ENCODE data around the gene MECP2.

MECP2 gene

DNA sequence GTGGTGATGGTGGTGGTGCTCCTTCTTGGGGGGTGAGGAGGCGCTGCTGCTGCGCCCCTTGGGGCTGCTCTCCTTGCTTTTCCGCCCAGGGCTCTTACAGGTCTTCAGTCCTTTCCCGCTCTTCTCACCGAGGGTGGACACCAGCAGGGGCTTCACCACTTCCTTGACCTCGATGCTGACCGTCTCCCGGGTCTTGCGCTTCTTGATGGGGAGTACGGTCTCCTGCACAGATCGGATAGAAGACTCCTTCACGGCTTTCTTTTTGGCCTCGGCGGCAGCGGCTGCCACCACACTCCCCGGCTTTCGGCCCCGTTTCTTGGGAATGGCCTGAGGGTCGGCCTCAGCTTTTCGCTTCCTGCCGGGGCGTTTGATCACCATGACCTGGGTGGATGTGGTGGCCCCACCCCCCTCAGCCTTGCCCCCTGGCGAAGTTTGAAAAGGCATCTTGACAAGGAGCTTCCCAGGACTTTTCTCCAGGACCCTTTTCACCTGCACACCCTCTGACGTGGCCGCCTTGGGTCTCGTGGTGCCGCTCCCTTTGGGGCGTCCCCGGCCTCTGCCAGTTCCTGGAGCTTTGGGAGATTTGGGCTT lies 66.7 kb downstream of the MECP2 start:
- no peak for DNase-seq

DNA sequence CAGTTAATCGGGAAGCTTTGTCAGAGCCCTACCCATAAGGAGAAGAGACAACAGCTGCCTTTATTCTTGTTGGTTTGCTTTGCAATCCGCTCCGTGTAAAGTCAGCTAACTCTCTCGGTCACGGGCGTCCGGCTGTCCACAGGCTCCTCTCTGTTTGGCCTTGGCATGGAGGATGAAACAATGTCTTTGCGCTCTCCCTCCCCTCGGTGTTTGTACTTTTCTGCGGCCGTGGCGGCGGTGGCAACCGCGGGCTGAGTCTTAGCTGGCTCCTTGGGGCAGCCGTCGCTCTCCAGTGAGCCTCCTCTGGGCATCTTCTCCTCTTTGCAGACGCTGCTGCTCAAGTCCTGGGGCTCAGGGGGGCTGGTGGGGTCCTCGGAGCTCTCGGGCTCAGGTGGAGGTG lies 67.3 kb downstream of the MECP2 start:
- DNase-seq: no peak

DNA sequence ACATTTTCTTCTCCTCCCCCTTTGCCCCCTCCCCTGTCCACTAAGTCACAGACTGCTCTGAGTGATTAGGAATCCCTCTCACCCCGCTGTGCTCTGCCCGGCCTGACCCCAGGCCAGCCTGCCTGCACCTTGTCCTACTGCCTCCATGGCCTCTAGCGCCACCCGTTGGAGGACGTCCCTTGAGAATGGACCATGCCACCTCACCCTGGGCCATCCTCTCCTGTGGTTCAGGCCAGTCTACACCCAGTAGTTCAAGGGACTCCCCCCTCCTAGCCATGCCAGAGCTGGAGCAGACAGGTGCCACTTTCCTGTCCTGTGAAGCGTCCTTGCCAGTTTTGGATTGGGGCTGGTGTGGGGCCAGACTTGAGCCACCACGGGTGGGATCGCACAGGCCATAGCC lies 68.1 kb downstream of the MECP2 start:
- no peak for DNase-seq

DNA sequence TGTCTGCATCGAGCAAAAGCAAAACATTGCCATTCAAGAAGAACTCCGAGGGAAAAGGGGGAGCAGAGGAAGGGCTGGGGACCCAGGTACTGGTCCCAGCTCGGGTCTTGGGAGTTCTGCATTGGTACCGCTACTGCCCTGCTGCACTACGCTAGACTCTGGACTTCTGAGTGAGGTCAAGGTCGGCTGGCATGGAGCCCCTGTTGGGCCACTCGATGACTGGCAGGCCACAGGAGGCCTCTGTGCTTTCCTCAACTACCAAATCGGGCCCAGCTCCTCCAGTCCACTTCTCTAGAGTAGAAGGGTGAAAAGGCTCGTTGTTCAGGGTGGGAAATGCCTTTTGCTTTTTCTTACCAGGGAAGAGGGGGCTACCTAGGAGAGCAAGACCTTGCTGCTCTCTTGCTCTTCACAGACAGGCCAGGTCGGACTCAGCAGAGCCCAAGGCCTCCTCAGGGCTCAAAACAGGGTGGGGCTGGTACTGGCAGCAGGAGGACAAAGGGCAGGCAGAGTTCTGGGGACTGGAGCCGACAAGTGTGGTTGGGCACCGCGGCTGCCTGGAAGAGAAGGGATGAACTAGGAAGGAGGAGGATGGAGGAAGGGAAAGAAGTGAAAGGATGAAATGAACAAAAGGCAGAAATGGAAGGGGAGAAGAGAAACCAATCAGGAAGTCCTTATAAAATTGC lies 68.9 kb downstream of the MECP2 start:
- no peak for DNase-seq

DNA sequence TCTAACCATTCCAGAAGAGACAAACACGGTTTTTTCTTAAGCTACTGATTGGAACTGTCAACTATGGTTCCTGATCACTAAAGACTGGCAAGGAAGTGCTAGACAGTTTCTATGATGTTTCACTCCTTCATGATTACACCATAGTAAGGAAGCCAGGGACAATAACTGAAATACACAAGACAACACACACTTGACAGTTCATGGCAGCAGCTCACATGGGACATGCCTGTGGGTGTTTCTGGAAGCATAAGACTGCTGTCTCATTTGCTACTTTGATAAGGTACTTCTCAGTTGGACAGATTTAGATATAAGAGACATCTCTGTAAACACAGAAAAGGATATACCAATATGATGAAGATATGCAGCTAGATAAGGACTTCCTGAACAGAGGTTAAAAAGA lies 69.5 kb downstream of the MECP2 start:
- DNase-seq: no peak

DNA sequence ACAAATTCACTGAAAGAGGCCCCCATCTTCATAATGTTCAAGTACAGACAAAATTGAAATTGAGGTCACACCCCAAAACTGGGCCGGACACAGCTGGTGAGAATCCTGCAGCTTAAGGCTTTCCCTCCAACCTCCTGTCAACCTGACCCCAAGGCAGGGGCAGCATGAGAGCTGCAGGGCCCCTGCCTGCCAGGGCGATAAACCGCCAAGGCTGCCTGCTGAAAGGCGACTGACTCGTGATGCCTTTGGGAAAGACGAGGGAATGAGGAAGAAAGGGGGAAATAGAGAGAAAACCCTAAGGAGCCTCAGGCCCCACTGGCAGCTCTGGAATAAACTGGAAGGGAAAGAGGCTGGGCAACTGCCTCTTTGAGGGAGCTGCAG lies 70.5 kb downstream of the MECP2 start:
- no peak for DNase-seq

DNA sequence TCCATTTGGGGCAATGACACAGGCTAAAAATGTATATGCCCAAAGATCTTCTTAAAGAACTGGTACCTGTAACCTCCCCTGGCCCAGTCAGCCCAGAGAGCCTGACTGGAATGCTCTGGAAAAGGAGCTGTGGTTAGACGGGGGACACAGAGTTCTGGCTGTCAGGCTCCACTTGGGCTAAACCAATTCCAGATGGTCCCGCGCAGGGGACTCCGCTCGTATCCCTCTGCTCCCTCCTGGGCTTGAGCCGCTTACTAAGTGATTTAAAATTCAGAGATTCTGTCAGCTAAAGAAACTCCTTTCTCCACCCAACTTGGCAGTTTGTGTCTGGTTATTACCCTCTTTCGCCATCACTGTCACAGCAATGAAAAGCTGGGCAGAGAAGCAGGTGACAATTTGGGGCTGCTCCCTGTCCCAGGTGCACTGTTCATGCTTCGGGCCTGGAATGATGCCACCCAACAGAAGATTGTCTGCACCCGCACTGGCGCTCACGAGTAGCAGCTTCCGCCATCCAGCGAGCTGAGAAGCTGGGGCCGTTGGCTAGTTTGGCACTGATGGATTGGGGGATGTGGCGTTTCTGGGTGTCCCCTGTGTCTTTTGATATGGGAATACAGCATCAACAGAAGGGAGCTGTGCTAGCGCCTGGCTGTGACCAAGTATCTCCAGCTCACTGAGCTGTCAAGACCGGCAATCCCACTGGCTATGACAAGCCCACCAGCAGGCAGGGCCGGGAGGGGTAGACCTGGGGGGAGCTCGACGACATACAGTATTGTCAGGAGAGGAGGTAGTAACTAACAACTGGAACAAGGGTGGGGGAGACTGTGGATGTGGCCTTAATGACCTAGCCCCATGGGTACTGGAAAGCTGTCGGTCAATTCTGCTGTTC lies 71.1 kb downstream of the MECP2 start:
- DNase-seq: no peak

DNA sequence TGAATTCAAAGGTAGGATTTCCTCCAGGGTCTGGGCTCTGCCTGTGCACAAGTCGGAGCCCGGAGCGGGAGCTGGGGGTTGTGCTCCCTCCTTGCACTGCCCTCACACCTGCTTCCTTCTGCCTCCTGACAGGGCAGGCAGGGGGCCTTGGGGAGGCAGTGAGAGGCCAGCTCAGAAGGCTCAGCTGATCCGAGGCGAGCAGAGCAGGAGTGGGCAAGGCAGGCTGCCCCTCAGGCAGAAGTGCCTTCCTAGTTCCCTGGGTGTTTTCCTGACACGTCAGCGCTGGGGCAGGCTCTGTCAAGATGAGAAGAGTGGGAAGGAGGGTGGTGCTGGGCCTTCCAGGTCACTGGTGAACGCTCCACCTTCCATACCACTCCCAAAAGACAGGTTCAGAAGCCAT lies 72.3 kb downstream of the MECP2 start:
- no peak for DNase-seq

DNA sequence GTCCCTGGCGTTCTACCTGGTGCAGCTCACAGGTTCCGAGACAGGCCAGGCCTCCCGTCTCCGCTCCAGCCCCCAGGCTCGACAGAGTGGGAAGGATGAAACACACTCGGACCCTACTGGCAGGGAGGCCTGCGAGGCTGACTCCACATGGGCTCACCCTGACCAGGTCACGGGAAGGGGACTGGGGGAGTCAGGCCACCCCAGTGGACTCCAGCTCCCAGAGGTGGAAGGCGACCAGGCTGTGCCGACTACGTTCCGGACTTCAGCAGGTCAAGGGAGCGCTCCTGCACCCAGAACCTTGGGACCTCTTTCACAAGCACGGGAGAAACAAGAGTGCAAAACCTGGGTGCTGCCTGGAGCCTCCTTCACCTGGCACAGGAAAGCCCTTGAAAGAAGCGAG lies 73.2 kb downstream of the MECP2 start:
- no peak for DNase-seq

DNA sequence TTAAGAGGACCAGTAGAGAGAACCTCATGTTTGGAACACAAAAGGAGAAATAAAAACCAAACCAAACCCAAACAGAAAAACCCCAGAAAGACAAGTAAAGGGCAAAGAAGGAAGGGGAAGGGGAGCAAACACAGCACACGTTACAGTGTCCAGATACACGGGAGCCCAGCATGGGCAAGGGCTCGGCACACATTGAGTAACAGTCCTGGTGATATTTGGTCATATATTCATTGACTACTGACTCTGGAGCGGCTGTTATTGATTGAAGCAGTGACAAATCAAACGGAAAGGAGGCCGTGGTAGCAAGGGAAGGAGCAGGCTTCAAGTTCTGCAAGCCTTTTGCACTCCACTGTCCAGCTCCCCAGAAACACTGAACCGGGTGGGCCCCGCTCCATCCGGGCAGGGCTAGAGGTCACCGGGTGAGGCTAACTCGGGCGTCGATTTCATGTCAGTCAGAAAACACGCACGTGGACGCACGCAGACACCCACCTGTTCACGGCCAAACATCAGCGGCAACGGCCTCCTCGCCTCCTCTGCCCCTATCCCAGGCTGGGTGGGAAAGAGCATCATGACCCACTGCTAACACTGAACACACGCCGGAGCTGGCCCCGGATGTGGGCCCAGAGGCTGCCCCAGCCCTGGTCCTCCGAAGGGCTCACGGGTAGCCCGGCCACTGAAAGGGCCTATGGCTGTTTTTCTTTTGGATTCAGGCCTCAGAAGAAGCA lies 74.1 kb downstream of the MECP2 start:
- no peak for DNase-seq

DNA sequence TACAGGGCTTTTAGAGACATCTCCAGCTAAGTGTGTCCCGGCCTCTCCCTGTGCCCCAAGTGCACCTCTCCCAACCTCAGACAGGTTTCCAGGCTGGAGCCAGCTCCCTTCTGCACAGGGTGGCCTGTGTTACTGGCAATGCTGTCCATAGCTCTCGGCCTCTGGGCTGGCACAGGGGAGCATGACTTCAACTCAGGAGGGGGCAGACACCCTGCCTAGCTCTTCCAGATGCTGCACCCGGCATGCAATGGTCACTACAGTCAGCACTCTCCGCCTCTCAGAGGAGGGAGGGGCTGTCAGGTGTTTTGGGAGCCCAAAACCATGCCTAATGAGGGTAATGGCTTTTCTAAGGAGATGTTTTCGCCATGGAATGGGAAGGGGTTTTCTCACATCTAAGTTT lies 75.4 kb downstream of the MECP2 start:
- DNase-seq: no peak

DNA sequence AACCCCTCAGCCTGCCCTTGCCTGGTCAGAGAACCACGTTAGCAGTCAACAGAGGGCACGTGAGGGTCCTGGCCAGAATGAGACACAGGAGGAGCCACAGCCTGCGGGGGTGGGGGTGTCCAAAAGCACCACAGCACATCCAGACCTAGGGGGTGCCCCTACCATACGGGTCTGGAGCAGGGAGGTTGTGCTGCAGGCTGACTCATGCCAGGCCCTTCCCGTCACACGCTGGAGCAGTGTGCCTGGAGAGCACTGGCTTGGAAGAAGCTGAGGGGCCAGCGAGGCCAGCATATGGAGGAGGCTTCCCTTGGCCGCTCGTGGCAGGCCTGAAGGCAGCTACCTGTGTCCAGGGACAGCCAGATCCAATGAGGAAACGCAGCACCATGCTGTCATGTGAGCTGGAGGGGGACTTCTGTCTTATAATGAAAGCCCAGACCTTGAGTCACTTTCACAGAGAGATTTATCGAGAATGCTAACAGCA lies 76.3 kb downstream of the MECP2 start:
- peak; percentile 47 for DNase-seq

DNA sequence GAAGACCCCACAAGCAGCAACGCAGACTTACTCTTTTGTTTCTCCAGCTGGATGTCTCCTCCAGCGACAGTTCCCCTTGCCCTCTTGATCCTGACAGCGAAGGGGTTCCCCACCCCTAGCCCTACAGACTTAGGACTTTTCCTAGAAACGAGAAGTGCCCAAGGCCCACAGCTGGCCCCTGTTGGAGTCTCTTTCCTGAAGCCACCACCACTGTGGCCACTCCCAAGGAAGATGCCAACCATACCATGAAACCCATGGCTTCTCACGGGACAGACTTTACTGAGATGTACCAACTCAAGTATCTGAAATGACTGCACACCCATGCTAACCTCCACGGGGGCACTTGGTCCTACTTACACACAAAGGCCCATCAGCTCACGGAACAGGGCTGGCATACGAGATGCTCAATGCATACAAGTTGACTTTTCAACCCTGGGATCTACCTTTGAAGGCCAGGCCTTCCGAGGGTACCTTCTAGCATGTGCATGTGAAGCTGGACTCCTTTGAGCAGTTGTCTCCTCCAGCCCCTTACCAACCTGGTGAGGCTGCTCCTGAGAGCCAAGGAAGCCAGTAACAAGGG lies 76.9 kb downstream of the MECP2 start:
- no peak for DNase-seq

DNA sequence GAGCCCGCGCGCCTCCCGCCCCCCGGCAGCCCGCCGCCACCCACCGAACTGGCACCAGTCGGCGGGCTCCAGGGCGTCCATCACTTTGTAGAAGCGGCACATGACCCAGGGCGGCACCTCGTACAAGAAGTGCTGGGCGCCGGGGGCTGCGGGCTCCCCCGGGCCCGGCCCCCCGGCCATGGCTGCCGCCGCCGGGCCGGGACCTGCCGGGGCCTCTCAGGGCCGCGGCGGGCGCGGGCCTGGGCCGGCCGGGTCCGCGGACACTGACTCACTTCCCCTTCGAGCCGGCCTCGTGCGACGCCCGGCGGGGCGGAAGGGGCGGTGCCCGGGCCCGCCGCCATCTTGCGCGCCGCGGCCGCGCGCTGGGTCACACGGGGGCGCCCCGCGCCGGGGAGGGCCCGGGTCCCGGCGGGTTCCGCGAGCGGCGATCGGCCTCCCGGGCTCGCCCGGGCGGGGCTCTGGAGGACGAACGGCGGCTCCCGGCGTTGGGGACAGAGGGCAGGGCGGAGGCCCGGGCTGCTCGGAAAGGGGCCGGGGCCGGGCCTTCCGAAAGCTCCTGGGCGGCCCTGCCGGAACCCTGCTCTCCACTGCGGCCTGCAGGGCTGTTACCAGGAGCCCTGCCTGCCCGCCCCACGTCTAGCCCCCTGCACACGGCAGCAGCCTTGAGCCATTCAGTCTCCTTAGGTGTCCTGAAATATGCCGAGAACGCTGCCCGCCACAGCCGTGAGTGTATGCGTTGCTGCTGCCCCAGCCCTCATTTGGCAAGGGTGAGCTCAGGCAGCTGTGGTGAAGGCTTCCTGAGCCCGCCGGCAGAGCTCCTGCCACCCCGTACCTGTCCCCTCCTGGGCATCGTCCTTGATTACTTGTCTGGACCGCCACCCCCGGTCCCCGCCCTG lies 77.6 kb downstream of the MECP2 start, which contains the start of gene IRAK1:
Gene IRAK1, minus strand, starts transcription at position 270 of the 896 bp plus-strand sequence. Its CDS starts 90 bp downstream, at position 180.
- DNase-seq: peak; percentile 43

DNA sequence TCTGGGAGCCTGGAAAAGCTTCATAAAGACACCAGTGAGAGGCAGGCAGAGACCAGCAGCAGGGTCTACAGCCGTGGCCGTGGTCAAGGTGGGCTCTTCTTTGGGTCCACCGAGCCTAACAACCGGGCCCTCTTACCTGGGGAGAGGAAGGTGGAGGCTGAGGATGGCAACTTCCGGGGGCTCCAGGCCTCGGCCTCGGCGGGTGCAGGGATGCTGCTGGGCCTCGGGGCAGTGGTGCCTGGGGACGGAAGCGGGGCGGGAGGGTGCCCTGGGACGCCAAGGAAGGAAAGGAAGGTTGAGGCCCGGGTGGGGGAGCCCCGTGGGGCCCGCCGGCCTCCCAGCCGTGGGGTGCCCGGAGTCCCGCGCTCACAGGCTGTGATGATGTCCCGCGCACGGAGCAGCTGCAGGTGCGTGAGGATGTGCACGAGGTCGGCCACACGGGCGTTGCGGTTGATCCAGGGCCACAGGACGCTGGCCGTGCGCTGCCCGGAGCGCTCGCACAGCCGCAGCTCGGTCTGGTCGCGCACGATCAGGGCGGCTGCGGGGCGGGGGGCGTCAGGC lies 78.4 kb downstream of the MECP2 start:
- DNase-seq: no peak

DNA sequence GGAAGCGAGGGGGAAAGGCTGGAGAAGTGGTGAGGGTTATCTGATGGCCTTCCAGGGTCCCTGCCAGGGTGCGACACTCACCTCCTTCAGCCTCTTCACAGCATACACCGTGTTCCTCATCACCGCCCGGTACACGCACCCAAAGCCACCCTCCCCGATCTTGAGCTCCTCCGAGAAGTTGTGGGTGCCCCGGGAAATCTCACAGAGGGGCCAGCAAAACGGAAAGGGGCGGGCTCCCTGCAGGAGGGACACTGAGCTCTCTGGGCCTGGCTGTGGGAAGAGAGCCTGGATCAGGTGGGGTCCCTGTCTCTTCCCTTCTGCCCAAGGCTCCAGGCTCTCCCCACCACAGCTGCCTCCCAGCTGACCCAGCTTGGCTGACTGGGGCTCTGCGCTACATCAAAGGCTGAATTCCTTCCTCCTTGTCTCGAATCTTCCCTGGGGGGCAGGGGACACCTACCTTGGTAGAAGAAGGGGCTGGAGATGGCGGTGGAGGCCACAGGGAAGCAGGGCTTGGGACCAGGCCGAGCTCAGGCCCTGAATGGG lies 78.9 kb downstream of the MECP2 start:
- no peak for DNase-seq

DNA sequence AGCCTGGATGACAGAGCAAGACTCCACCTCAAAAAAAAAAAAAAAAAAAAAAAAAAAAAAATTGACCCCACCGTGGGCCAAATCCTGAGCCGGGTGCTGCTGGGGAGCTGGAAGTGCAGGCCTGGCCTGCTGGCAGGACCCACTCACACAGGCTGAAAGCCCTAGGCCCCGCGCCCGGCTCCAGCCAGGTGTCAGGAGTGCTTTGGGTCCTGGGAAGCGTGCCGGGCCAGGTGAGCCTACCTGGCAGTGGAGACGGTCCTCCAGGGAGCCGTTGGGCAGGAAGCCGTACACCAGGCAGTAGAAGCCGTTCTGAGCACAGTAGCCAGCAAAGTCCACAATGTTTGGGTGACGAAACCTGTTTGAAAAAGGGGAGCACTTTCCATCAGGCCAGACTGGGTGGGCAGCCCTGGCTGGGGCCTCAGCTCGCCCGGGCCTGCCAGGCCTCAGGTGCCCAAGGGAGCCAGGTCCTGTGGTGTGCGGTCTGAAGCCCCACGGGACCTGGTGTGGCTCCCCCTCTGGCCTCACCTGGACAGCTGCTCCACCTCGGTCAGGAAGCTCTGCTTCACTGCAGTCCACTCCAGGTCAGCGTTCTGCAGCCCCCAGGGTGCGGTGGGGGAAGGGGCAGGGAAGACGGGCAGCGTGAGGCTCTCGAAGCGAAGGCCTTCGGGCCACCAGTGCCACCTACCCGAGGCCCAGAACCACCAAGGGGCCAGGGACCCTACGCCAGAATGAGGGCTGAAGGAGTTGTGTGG lies 79.6 kb downstream of the MECP2 start:
- no peak for DNase-seq

DNA sequence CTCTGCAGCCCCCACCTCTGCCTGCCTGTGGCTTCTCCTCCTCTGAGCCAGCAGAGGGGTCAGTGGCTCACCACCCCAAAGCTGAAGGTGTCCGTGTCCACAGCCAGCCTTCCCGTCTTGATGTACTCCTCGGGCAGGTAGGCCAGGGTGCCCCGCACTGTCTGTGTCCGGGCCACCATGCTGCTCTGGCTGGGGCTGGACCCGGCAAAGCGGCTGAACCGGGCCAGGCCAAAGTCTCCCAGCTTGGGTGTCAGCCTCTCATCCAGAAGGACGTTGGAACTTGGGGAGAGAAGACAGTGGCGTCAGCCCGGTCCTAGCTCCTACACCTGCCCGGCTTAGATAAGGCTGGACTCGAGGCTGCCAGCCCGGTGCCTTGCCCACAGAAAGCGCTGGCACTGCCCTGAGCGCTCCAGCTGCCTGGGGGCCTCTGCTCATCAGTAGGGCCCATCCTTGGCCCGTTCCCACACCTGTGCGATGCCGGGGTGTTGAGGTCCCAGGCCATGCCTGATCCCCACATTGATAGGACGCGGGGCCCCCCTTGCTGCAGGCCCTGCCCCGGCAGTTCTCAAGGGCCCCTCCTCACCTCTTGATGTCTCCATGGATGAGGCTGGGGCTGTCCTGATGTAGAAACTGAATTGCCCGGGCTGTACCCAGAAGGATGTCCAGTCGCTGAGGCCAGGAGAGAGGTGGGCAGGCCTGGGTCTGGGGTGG lies 81.0 kb downstream of the MECP2 start:
- DNase-seq: no peak

DNA sequence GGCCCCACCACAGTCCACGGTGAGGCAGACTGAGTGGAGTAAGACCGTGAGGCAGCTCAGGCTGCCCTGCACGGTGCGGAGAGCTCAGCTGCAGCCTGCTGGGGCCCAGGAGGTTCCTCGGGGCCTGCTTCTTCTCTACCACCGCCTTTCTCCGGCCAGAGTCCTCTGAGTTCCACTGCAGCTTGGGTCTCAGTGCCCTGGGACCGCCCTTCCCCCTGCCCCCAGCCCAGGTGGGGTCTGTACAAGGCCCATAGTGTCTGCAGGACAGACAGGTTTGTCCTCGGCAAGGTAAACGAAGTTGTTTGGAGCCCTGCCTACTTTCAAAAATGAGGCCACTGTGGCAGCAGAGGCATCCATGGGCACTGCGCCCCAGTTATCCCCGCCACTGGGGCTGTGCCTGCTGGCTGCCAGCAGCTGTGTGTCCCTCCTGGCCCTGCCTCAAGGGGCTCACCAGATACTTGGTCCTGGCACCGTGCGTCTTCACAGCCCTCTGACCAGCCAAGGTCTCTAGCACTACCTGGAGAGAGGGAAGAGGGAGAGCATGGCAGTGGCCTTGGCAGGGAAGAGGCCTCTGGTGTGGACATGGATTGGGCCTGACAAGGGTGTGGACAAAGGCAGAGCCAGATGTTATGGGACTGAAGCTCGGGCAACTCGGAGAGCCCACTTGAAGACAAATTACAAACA lies 81.8 kb downstream of the MECP2 start:
- DNase-seq: no peak
